HepG2 (cell line): ENCODE results near the gene OMG. TPM values are rescaled to one million over a fixed set of nuclear protein-coding genes. Genes with fewer than 3 reads are reported as not detected.

Experiments
- ATAC-seq: fragments of 200-7000 bp; cut with Tn5 transposase; 3 replicates; pipeline ENCODE4 v1.9.1; 2020; ENCODE audit warnings: mild to moderate bottlenecking, moderate library complexity
- BruUV-seq: library from RNA; stranded (reverse); fragments of 400-500 nt; replicated peaks from 2 replicates; lab custom pipeline; 2021; lab: Mats Ljungman, UMichigan
- CTCF ChIA-PET: fragments of 300-600 bp; formaldehyde crosslinking; extraction: SDS; loops from one replicate; lab custom pipeline; 2021; ENCODE audit warnings: low total read pairs, inconsistent platforms, low intra/inter-chr PET ratio; lab: Yijun Ruan, JAX
- POLR2A ChIA-PET: fragments of 350-600 bp; sonication (Branson Sonifier 250); formaldehyde crosslinking; loops from one replicate; lab custom pipeline; 2020; ENCODE audit warnings: antibody characterized with exemption, inconsistent platforms; lab: Yijun Ruan, JAX
- DNase-seq: peaks from one replicate; pipeline ENCODE4 v3.0.0-alpha.2; 2015; ENCODE audit warnings: low spot score
- FAIRE-seq: peaks from 3 replicates; lab custom pipeline; 2011; peaks lifted over from hg19 to GRCh38; lab: Jason Lieb, UNC
- H2AFZ ChIP-seq: one replicate; pipeline ENCODE4 v1.6.1; 2011; ENCODE audit warnings: low read length, inconsistent platforms
- H3K27ac ChIP-seq: fragments of 300-600 bp; 3 replicates; pipeline ENCODE4 v1.8.0; 2011; ENCODE audit warnings: mixed run types, mild to moderate bottlenecking, mixed read lengths, low read length, inconsistent platforms; ENCODE audit not compliant: insufficient read depth; ENCODE audit errors: extremely low read length
- H3K27me3 ChIP-seq, 2 experiments: fragments of 200-600 bp in 1 of 2; 2 replicates in 1 of 2; 3 replicates in 1 of 2; pipeline versions ENCODE4 v1.6.0 to v1.8.0; 2011; ENCODE audit warnings: low read length in 2 of 2, mild to moderate bottlenecking in 2 of 2, moderate library complexity in 2 of 2, inconsistent platforms in 1 of 2; ENCODE audit not compliant: insufficient read depth in 2 of 2, control insufficient read depth in 1 of 2
- H3K36me3 ChIP-seq, 2 experiments: fragments of 200-600 bp in 1 of 2; replicated peaks in 1 of 2; 2 replicates in 1 of 2; 3 replicates in 1 of 2; pipeline versions ENCODE4 v1.5.1 to v1.8.0; 2011; ENCODE audit warnings: low read length in 2 of 2, inconsistent platforms in 1 of 2; ENCODE audit not compliant: insufficient read depth in 2 of 2, control insufficient read depth in 1 of 2
- H3K4me1 ChIP-seq: 2 replicates; pipeline ENCODE4 v1.5.1; 2012; ENCODE audit warnings: low read length, inconsistent platforms; ENCODE audit not compliant: insufficient read depth
- H3K4me2 ChIP-seq: 2 replicates; pipeline ENCODE4 v1.6.0; 2011; ENCODE audit warnings: low read depth, low read length, inconsistent platforms
- H3K4me3 ChIP-seq, 3 experiments: fragments of 200-600 bp in 1 of 3; sonication (generic), shearing (Covaris generic) in 1 of 3; replicated peaks in 1 of 3; 2 replicates each; pipeline ENCODE4 v1.5.1; 2011 to 2016; ENCODE audit warnings: low read length in 3 of 3, inconsistent platforms in 2 of 3, low read depth in 2 of 3, mild to moderate bottlenecking in 2 of 3, control low read depth in 1 of 3, mixed read lengths in 1 of 3; ENCODE audit not compliant: insufficient read depth in 1 of 3
- H3K79me2 ChIP-seq: one replicate; pipeline ENCODE4 v1.6.1; 2011; ENCODE audit warnings: low read length, inconsistent platforms; ENCODE audit not compliant: insufficient read depth
- H3K9ac ChIP-seq: 2 replicates; pipeline ENCODE4 v1.6.0; 2011; ENCODE audit warnings: mild to moderate bottlenecking, low read depth, low read length, inconsistent platforms; ENCODE audit not compliant: insufficient read depth
- H3K9me3 ChIP-seq: 2 replicates; pipeline ENCODE4 v1.5.1; 2012; ENCODE audit warnings: mild to moderate bottlenecking, low read length
- H4K20me1 ChIP-seq: 2 replicates; pipeline ENCODE4 v1.6.0; 2011; ENCODE audit warnings: inconsistent platforms, mild to moderate bottlenecking, low read length, moderate library complexity; ENCODE audit not compliant: insufficient read depth
- BORCS8-MEF2B ChIP-seq: sonication (generic); formaldehyde crosslinking; IDR thresholded peaks from 2 replicates; pipeline ENCODE4 v1.8.0; 2022; ENCODE audit warnings: mild to moderate bottlenecking, missing genetic modification reagents
- GLI4 ChIP-seq: sonication (generic); formaldehyde crosslinking; IDR thresholded peaks from 2 replicates; pipeline ENCODE4 v1.5.1; 2020; ENCODE audit warnings: missing genetic modification reagents, mild to moderate bottlenecking, moderate library complexity, borderline replicate concordance
- PPARG ChIP-seq: conservative IDR thresholded peaks from 2 replicates; pipeline ENCODE4 v1.6.1; 2016; ENCODE audit warnings: missing biosample characterization, missing genetic modification reagents
- PTBP1 ChIP-seq: fragments of 200-400 bp; formaldehyde crosslinking; IDR thresholded peaks from 2 replicates; pipeline ENCODE4 v1.6.1; 2018; ENCODE audit warnings: low read length, low read depth; ENCODE audit not compliant: poor library complexity, severe bottlenecking
- RARA ChIP-seq: IDR thresholded peaks from 2 replicates; pipeline ENCODE4 v1.6.1; 2016; ENCODE audit warnings: missing genetic modification reagents, missing compliant biosample characterization
- RFX1 ChIP-seq: fragments of 450-650 bp; IDR thresholded peaks from 2 replicates; pipeline ENCODE4 v1.6.1; 2017
- RFXAP ChIP-seq: sonication (generic); formaldehyde crosslinking; IDR thresholded peaks from 2 replicates; pipeline ENCODE4 v1.4.0; 2020; ENCODE audit warnings: missing genetic modification reagents, borderline replicate concordance
- SP140L ChIP-seq: sonication (generic); formaldehyde crosslinking; IDR thresholded peaks from 2 replicates; pipeline ENCODE4 v1.4.0; 2020; ENCODE audit warnings: missing genetic modification reagents, borderline replicate concordance
- SUZ12 ChIP-seq: fragments of 150-350 bp; IDR thresholded peaks from 2 replicates; pipeline ENCODE4 v1.6.1; 2014; ENCODE audit warnings: low read depth, low read length
- ZBTB40 ChIP-seq, 2 experiments: fragments of 450-650 bp in 1 of 2; sonication (generic) in 1 of 2; formaldehyde crosslinking in 1 of 2; IDR thresholded peaks; 2 replicates each; pipeline versions ENCODE4 v1.6.1 to v1.8.0; 2016 to 2022; ENCODE audit warnings: antibody characterized with exemption in 1 of 2, mild to moderate bottlenecking in 1 of 2, missing genetic modification reagents in 1 of 2
- ZFY ChIP-seq: sonication (generic); formaldehyde crosslinking; IDR thresholded peaks from 2 replicates; pipeline ENCODE4 v1.4.0; 2020; ENCODE audit warnings: missing genetic modification reagents
- ZNF136 ChIP-seq: sonication (generic); formaldehyde crosslinking; IDR thresholded peaks from 2 replicates; pipeline ENCODE4 v1.8.1; 2022; ENCODE audit warnings: low read depth, mild to moderate bottlenecking, moderate library complexity, missing genetic modification reagents
- ZNF589 ChIP-seq: sonication (generic); formaldehyde crosslinking; conservative IDR thresholded peaks from 2 replicates; pipeline ENCODE4 v1.8.0; 2022; ENCODE audit warnings: mild to moderate bottlenecking, moderate library complexity, missing genetic modification reagents
- WGBS: methylation state at CpG from one replicate; pipeline ENCODE4 v1.1.6; 2017; ENCODE audit warnings: low lambda C conversion rate; 5-methylcytosine and 5-hydroxymethylcytosine counted together
- in situ Hi-C: cut with HindIII; loops from 2 replicates; pipeline ENCODE4 v1.10.0; 2017; ENCODE audit warnings: low pct_unique_long_range_greater_than_20kb; ENCODE audit not compliant: extremely low pct_ligation_motif_present
- intact Hi-C: fragments of 100-400 bp; cut with micrococcal nuclease; formaldehyde crosslinking; loops from one replicate; pipeline ENCODE4 v1.10.0; 2022; ENCODE audit not compliant: unreplicated experiment
- polyA plus RNA-seq, 8 experiments: library from polyadenylated mRNA; depleted of rRNA in 3 of 8; stranded (reverse) in 7 of 8; unstranded in 1 of 8; fragments of >200 nt; fragmentation: Illumina TruSeq in 4 of 8; extraction: Trizol in 4 of 8; gene quantifications; 2 replicates each; pipeline versions ENCODE4 v1.2.1 to v1.2.3, GENCODE V29; 2011 to 2016; ENCODE audit warnings: low read depth in 4 of 8, missing spikeins in 1 of 8, mixed read lengths in 1 of 8; ENCODE audit not compliant: insufficient read depth in 1 of 8
- total RNA-seq, 5 experiments: library from RNA; depleted of rRNA; stranded (reverse); fragments of >200 nt; fragmentation: Illumina TruSeq; extraction: Trizol; gene quantifications; 2 replicates each; pipeline ENCODE4 v1.2.3, GENCODE V29; 2016; ENCODE audit warnings: low read depth in 1 of 5
- TF ChIP-seq, protein P1 (sequence below): fragments of 450-650 bp; IDR thresholded peaks from 2 replicates; pipeline ENCODE4 v1.6.1; 2017
- TF ChIP-seq, protein P2 (sequence below): sonication (generic); formaldehyde crosslinking; IDR thresholded peaks from 2 replicates; pipeline ENCODE4 v1.5.0; 2020; ENCODE audit warnings: mild to moderate bottlenecking, low read depth, missing genetic modification reagents, borderline replicate concordance

OMG gene
- total and polyA plus RNA-seq, 2 of the 13 experiments (the other 11 are each of a cell fraction or from before 2014, with no cell fraction given): not detected

- Histone ChIP-seq H3K36me3 (no peaks in the 10 kb centered on the region; a peak in 2 of 5 replicates), H2AFZ (no peak overlapping the region), H4K20me1 (no peaks in the 10 kb centered on the region), H3K4me2 (no peak overlapping the region), H3K4me3 (no peak overlapping the region), H3K4me1 (no peaks in the 10 kb centered on the region), H3K9me3 (no peaks in the 10 kb centered on the region), H3K27ac (no peak overlapping the region), H3K9ac (no peak overlapping the region), H3K27me3 (no peaks in the 10 kb centered on the region), H3K79me2 (no peaks in the 10 kb centered on the region)
- POLR2A ChIA-PET: no interaction called here
- whole genome bisulfite sequencing: 96% methylated on average over 3 of the region's 3 CpGs
- in situ Hi-C loops: no loop called here
- no peak for ATAC-seq
- intact Hi-C loops: no loop called here
- CTCF ChIA-PET: no interaction called here
- no peak for DNase-seq
- FAIRE-seq: no peak
- BruUV-seq: no TSS peak
- TF ChIP-seq SP140L (CRISPR knock-in tag): no peak
- TF ChIP-seq GLI4: no peak
- TF ChIP-seq ZBTB40 (IDR thresholded peaks at IDR 0.05): no peak
- no peak for TF ChIP-seq ZBTB40 (CRISPR knock-in tag; IDR thresholded peaks at IDR 0.05)
- TF ChIP-seq ZFY (CRISPR knock-in tag): no peak
- TF ChIP-seq RFXAP (CRISPR knock-in tag): no peak
- TF ChIP-seq RFX1: no peak
- no peak for TF ChIP-seq PPARG (CRISPR knock-in tag)
- TF ChIP-seq ZNF136 (CRISPR knock-in tag): no peak
- TF ChIP-seq, protein P1, sequence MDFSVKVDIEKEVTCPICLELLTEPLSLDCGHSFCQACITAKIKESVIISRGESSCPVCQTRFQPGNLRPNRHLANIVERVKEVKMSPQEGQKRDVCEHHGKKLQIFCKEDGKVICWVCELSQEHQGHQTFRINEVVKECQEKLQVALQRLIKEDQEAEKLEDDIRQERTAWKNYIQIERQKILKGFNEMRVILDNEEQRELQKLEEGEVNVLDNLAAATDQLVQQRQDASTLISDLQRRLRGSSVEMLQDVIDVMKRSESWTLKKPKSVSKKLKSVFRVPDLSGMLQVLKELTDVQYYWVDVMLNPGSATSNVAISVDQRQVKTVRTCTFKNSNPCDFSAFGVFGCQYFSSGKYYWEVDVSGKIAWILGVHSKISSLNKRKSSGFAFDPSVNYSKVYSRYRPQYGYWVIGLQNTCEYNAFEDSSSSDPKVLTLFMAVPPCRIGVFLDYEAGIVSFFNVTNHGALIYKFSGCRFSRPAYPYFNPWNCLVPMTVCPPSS: no peak
- TF ChIP-seq RARA (CRISPR knock-in tag): no peak
- no peak for TF ChIP-seq SUZ12
- no peak for TF ChIP-seq ZNF589 (CRISPR knock-in tag)
- TF ChIP-seq PTBP1: no peak
- no peak for TF ChIP-seq BORCS8-MEF2B (CRISPR knock-in tag)
- TF ChIP-seq, protein P2, sequence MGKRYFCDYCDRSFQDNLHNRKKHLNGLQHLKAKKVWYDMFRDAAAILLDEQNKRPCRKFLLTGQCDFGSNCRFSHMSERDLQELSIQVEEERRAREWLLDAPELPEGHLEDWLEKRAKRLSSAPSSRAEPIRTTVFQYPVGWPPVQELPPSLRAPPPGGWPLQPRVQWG (CRISPR knock-in tag): no peak
Observed at GRCh38 chr17:31294231-31294630, 2.8 kb downstream of the OMG start.
